Smooth muscle cell (in vitro differentiated cells): ENCODE data around the gene LNPEP. TPM values are rescaled to one million over a fixed set of nuclear protein-coding genes. Genes with fewer than 3 reads are reported as not detected.
A peak's percentile ranks its signal among the peaks of the same experiment; 100 is the strongest.

Experiments used
- DNase-seq: peaks from one replicate; lab custom pipeline; 2025; ENCODE audit not compliant: unreplicated experiment; lab: John Stamatoyannopoulos, UW
- H2AFZ ChIP-seq: fragments of 200-600 bp; sonication (generic); 2 replicates; pipeline ENCODE4 v1.6.0; 2016; ENCODE audit warnings: antibody characterized with exemption, low read depth, mild to moderate bottlenecking
- H3F3A ChIP-seq: fragments of 200-600 bp; sonication (generic); 2 replicates; pipeline ENCODE4 v1.6.0; 2017; ENCODE audit warnings: antibody characterized with exemption, low read depth
- H3K27ac ChIP-seq: fragments of 200-600 bp; sonication (generic); 2 replicates; pipeline ENCODE4 v1.5.1; 2016; ENCODE audit warnings: low read depth, mild to moderate bottlenecking
- H3K27me3 ChIP-seq: fragments of 200-600 bp; sonication (generic); 2 replicates; pipeline ENCODE4 v1.6.1; 2016; ENCODE audit warnings: low read depth, mild to moderate bottlenecking
- H3K36me3 ChIP-seq: fragments of 200-600 bp; sonication (generic); 2 replicates; pipeline ENCODE4 v1.5.1; 2016; ENCODE audit warnings: low read depth
- H3K4me1 ChIP-seq: fragments of 200-600 bp; sonication (generic); 2 replicates; pipeline ENCODE4 v1.5.1; 2016; ENCODE audit warnings: low read depth
- H3K4me2 ChIP-seq: fragments of 200-600 bp; sonication (generic); 2 replicates; pipeline ENCODE4 v1.6.0; 2016; ENCODE audit warnings: mild to moderate bottlenecking
- H3K4me3 ChIP-seq: fragments of 200-600 bp; sonication (generic); 2 replicates; pipeline ENCODE4 v1.5.1; 2016; ENCODE audit warnings: mild to moderate bottlenecking
- H3K79me2 ChIP-seq: fragments of 200-600 bp; sonication (generic); 2 replicates; pipeline ENCODE4 v1.6.0; 2016; ENCODE audit warnings: low read depth, mild to moderate bottlenecking
- H3K9ac ChIP-seq: fragments of 200-600 bp; sonication (generic); 2 replicates; pipeline ENCODE4 v1.6.0; 2016; ENCODE audit warnings: low read depth
- H3K9me3 ChIP-seq: fragments of 200-600 bp; sonication (generic); replicated peaks from 2 replicates; pipeline ENCODE4 v1.5.1; 2016; ENCODE audit warnings: low read depth
- H4K20me1 ChIP-seq: fragments of 200-600 bp; sonication (generic); 2 replicates; pipeline ENCODE4 v1.6.0; 2016; ENCODE audit warnings: low read depth
- CTCF ChIP-seq: fragments of 200-600 bp; sonication (generic); IDR thresholded peaks from 2 replicates; pipeline ENCODE4 v1.5.1; 2017; ENCODE audit warnings: borderline replicate concordance, mild to moderate bottlenecking, antibody characterized with exemption; ENCODE audit not compliant: insufficient read depth, poor library complexity, severe bottlenecking
- WGBS: methylation state at CpG from one replicate; pipeline ENCODE4 v1.1.7; 2016; ENCODE audit warnings: low lambda C conversion rate; 5-methylcytosine and 5-hydroxymethylcytosine counted together
- polyA plus RNA-seq: library from polyadenylated mRNA; unstranded; fragments of >200 nt; fragmentation: Nextera tagmentation; extraction: Ambion mirVana; gene quantifications from 2 replicates; pipeline ENCODE4 v1.2.1, GENCODE V29; 2016
- total RNA-seq: library from RNA; depleted of rRNA; stranded (reverse); fragments of >200 nt; gene quantifications from 2 replicates; pipeline ENCODE4 v1.2.3, GENCODE V29; 2014

The LNPEP gene
- total and polyA plus RNA-seq, 2 experiments from 2014 or later: 2.3 to 24.3 TPM

- no peak for DNase-seq
- H3K4me1 ChIP-seq: peaks cover 24% of the 10 kb centered on the region
- WGBS: 90% methylated on average over 4 of the region's 4 CpGs
- no peak for TF ChIP-seq CTCF
- H3K27me3 ChIP-seq: no peaks in the 10 kb centered on the region
- no peaks in the 10 kb centered on the region for H4K20me1 ChIP-seq
- H3K79me2 ChIP-seq: peaks cover 64% of the 10 kb centered on the region
- peak overlapping the region; percentile 82 for H3K27ac ChIP-seq
- no peaks in the 10 kb centered on the region for H3K9me3 ChIP-seq
- no peak overlapping the region for H3K9ac ChIP-seq
- no peak overlapping the region for H3K4me3 ChIP-seq
- H2AFZ ChIP-seq: no peak overlapping the region
- H3K4me2 ChIP-seq: no peak overlapping the region
- H3K36me3 ChIP-seq: no peaks in the 10 kb centered on the region
- peaks cover 26% of the 10 kb centered on the region for H3F3A ChIP-seq
These were observed 30.9 kb downstream of the LNPEP start for GRCh38 chr5:96966801-96967200.

- no peak overlapping the region for H2AFZ ChIP-seq
- peaks cover 26% of the 10 kb centered on the region for H3F3A ChIP-seq
- no peak for TF ChIP-seq CTCF
- no peaks in the 10 kb centered on the region for H3K27me3 ChIP-seq
- no peaks in the 10 kb centered on the region for H4K20me1 ChIP-seq
- peak overlapping the region; percentile 71 for H3K4me2 ChIP-seq
- H3K36me3 ChIP-seq: no peaks in the 10 kb centered on the region
- peaks cover 66% of the 10 kb centered on the region for H3K79me2 ChIP-seq
- H3K4me3 ChIP-seq: no peak overlapping the region
- DNase-seq: no peak
- peak overlapping the region; percentile 82 for H3K27ac ChIP-seq
- peaks cover 20% of the 10 kb centered on the region for H3K4me1 ChIP-seq
- H3K9ac ChIP-seq: no peak overlapping the region
- no peaks in the 10 kb centered on the region for H3K9me3 ChIP-seq
- WGBS: 91% methylated on average over 1 of the region's 1 CpG
These were observed 31.5 kb downstream of the LNPEP start for GRCh38 chr5:96967400-96967799.

GRCh38 chr5:96968074-96968473 is 32.2 kb downstream of the LNPEP start:
- no peak for DNase-seq

More at GRCh38 chr5:96968074-96968473, 32.2 kb downstream of the LNPEP start:
- H3K9ac ChIP-seq: peak overlapping the region; percentile 14
- peaks cover 20% of the 10 kb centered on the region for H3F3A ChIP-seq
- H3K9me3 ChIP-seq: no peaks in the 10 kb centered on the region
- peaks cover 14% of the 10 kb centered on the region for H3K4me1 ChIP-seq
- no peaks in the 10 kb centered on the region for H3K36me3 ChIP-seq
- peaks cover 4% of the 10 kb centered on the region for H4K20me1 ChIP-seq
- H2AFZ ChIP-seq: no peak overlapping the region
- peak overlapping the region; percentile 71 for H3K4me2 ChIP-seq
- TF ChIP-seq CTCF: no peak
- peaks cover 73% of the 10 kb centered on the region for H3K79me2 ChIP-seq
- H3K27me3 ChIP-seq: no peaks in the 10 kb centered on the region
- 23% methylated on average over 1 of the region's 1 CpG for WGBS
- H3K27ac ChIP-seq: peak overlapping the region; percentile 82
- peak overlapping the region; percentile 0 for H3K4me3 ChIP-seq
